ENCODE data around the gene SMTNL2. TPM values are rescaled to one million over a fixed set of nuclear protein-coding genes. Genes with fewer than 3 reads are reported as not detected.

The SMTNL2 gene
- total RNA-seq, 1 donor: not detected

DNA sequence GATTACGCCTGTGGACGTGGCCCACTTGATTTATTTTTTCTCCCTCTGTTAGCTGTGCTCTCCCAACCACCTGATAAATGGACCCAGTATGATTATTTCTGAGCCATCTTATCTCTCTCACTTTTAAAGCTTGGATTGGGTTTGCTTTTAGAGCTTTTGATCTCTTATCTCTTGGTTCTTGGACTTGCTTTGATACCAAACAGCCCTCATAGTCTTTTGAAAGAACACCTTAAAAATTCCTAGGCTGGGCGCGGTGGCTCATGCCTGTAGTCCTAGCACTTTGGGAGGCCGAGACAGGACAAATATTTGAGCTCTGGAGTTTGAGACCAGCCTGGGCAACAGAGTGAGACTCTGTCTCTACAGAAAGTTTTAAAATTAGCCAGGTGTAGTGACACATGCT, 25.8 kb downstream of the SMTNL2 start:
- H3K4me3 ChIP-seq (ENCODE audit: insufficient read depth, low read length): no peak overlapping the region
- peaks cover 8% of the 10 kb centered on the region for H3K4me1 ChIP-seq (ENCODE audit: insufficient read depth, low read length)
- H4K20me1 ChIP-seq (ENCODE audit: insufficient read depth, low read length): no peaks in the 10 kb centered on the region
- no peaks in the 10 kb centered on the region for H3K79me2 ChIP-seq (ENCODE audit: insufficient read depth, low read length)
- no peaks in the 10 kb centered on the region for H3K36me3 ChIP-seq (ENCODE audit: insufficient read depth, low read length)
- no peak overlapping the region for H3K4me2 ChIP-seq (ENCODE audit: insufficient read depth, low read length)
- H3K9me3 ChIP-seq (ENCODE audit: low read depth, low read length): no peaks in the 10 kb centered on the region
- peak; percentile 59 for DNase-seq (ENCODE audit: insufficient read length, low spot score, missing footprints)
- no peak overlapping the region for H3K27ac ChIP-seq (ENCODE audit: low read depth, low read length)
- TF ChIP-seq, protein P1, sequence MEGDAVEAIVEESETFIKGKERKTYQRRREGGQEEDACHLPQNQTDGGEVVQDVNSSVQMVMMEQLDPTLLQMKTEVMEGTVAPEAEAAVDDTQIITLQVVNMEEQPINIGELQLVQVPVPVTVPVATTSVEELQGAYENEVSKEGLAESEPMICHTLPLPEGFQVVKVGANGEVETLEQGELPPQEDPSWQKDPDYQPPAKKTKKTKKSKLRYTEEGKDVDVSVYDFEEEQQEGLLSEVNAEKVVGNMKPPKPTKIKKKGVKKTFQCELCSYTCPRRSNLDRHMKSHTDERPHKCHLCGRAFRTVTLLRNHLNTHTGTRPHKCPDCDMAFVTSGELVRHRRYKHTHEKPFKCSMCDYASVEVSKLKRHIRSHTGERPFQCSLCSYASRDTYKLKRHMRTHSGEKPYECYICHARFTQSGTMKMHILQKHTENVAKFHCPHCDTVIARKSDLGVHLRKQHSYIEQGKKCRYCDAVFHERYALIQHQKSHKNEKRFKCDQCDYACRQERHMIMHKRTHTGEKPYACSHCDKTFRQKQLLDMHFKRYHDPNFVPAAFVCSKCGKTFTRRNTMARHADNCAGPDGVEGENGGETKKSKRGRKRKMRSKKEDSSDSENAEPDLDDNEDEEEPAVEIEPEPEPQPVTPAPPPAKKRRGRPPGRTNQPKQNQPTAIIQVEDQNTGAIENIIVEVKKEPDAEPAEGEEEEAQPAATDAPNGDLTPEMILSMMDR (IDR thresholded peaks at IDR 0.05; ENCODE audit: extremely low read depth, low read depth, low read length): no peak
- peaks cover 23% of the 10 kb centered on the region for H3K27me3 ChIP-seq (ENCODE audit: insufficient read depth, low read length)
- no peak overlapping the region for H2AFZ ChIP-seq (ENCODE audit: low read length)

DNA sequence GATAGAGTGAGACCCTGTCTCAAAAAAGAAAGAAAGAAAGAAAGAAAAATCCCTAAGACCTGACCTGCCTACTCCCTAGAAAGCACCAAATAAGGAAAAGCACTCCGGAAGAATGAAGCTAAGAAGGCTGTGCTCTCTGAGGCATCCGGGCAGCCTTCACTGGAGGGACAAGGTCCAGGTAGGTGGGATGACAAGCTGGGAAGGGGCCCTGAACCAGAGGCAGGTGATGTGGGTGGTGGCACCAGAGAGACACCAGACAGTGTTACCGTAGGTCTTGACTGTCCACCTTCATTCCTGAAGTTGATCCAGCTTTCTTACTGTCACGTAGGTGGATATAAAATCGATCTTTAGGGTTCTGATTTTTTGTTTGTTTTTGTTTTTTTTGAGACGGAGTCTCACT, 26.3 kb downstream of the SMTNL2 start:
- no peak overlapping the region for H3K4me2 ChIP-seq (ENCODE audit: insufficient read depth, low read length)
- H3K36me3 ChIP-seq (ENCODE audit: insufficient read depth, low read length): no peaks in the 10 kb centered on the region
- no peaks in the 10 kb centered on the region for H3K79me2 ChIP-seq (ENCODE audit: insufficient read depth, low read length)
- H4K20me1 ChIP-seq (ENCODE audit: insufficient read depth, low read length): no peaks in the 10 kb centered on the region
- H3K4me3 ChIP-seq (ENCODE audit: insufficient read depth, low read length): no peak overlapping the region
- no peaks in the 10 kb centered on the region for H3K9me3 ChIP-seq (ENCODE audit: low read depth, low read length)
- DNase-seq (ENCODE audit: insufficient read length, low spot score, missing footprints): peak; percentile 69
- H2AFZ ChIP-seq (ENCODE audit: low read length): no peak overlapping the region
- peaks cover 8% of the 10 kb centered on the region for H3K4me1 ChIP-seq (ENCODE audit: insufficient read depth, low read length)
- H3K27me3 ChIP-seq (ENCODE audit: insufficient read depth, low read length): peaks cover 23% of the 10 kb centered on the region
- TF ChIP-seq, protein P1 (IDR thresholded peaks at IDR 0.05; ENCODE audit: extremely low read depth, low read depth, low read length): no peak
- H3K27ac ChIP-seq (ENCODE audit: low read depth, low read length): no peak overlapping the region

DNA sequence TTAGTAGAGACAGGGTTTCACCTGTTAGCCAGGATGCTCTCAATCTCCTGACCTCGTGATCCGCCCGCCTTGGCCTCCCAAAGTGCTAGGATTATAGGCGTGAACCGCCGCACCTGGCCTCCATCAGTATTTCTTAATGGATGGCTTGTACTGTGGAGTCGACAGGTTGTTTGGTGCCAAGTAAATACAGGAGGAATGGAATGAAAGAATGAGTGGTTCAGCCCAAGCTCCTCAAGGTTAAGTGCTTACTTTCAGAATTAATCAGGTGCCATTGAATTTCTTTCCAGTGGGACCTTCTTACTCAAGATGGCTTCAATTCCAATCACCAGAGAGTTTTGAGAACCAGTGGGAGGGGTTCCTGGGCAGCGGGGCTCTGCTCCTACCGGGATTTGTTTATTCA, 32.1 kb downstream of the SMTNL2 start:
- TF ChIP-seq, protein P1 (IDR thresholded peaks at IDR 0.05; ENCODE audit: extremely low read depth, low read depth, low read length): no peak
- H3K4me3 ChIP-seq (ENCODE audit: insufficient read depth, low read length): no peak overlapping the region
- no peak for DNase-seq (ENCODE audit: insufficient read length, low spot score, missing footprints)
- H2AFZ ChIP-seq (ENCODE audit: low read length): no peak overlapping the region
- H3K79me2 ChIP-seq (ENCODE audit: insufficient read depth, low read length): no peaks in the 10 kb centered on the region
- no peaks in the 10 kb centered on the region for H3K36me3 ChIP-seq (ENCODE audit: insufficient read depth, low read length)
- no peaks in the 10 kb centered on the region for H4K20me1 ChIP-seq (ENCODE audit: insufficient read depth, low read length)
- H3K4me1 ChIP-seq (ENCODE audit: insufficient read depth, low read length): no peaks in the 10 kb centered on the region
- no peaks in the 10 kb centered on the region for H3K9me3 ChIP-seq (ENCODE audit: low read depth, low read length)
- peaks cover 21% of the 10 kb centered on the region for H3K27me3 ChIP-seq (ENCODE audit: insufficient read depth, low read length)
- H3K4me2 ChIP-seq (ENCODE audit: insufficient read depth, low read length): no peak overlapping the region
- no peak overlapping the region for H3K27ac ChIP-seq (ENCODE audit: low read depth, low read length)

DNA sequence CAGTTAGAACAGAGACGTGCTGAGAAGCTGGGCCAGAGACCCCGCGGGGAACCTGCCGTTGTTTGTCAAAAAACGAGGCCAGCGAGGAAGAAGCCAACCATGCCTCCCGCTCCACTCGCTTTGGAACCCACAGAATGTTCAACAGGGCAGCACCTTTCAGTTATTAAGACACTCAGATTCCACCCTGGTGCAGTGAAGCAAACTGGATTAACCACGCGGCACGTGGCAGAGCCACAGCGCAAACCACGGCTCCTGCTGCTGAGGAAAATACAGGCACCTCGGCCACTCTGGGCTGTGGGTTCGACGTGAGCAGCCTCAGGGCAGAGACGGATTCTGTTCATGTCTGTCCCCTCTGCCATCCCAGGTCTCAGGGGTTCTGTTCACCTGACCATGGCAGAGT, 32.8 kb downstream of the SMTNL2 start:
- no peaks in the 10 kb centered on the region for H3K36me3 ChIP-seq (ENCODE audit: insufficient read depth, low read length)
- no peak overlapping the region for H2AFZ ChIP-seq (ENCODE audit: low read length)
- DNase-seq (ENCODE audit: insufficient read length, low spot score, missing footprints): no peak
- no peaks in the 10 kb centered on the region for H3K9me3 ChIP-seq (ENCODE audit: low read depth, low read length)
- no peak overlapping the region for H3K27ac ChIP-seq (ENCODE audit: low read depth, low read length)
- H3K4me2 ChIP-seq (ENCODE audit: insufficient read depth, low read length): no peak overlapping the region
- TF ChIP-seq, protein P1 (IDR thresholded peaks at IDR 0.05; ENCODE audit: extremely low read depth, low read depth, low read length): no peak
- no peaks in the 10 kb centered on the region for H3K79me2 ChIP-seq (ENCODE audit: insufficient read depth, low read length)
- H3K4me1 ChIP-seq (ENCODE audit: insufficient read depth, low read length): no peaks in the 10 kb centered on the region
- no peaks in the 10 kb centered on the region for H4K20me1 ChIP-seq (ENCODE audit: insufficient read depth, low read length)
- peaks cover 21% of the 10 kb centered on the region for H3K27me3 ChIP-seq (ENCODE audit: insufficient read depth, low read length)
- no peak overlapping the region for H3K4me3 ChIP-seq (ENCODE audit: insufficient read depth, low read length)

All from osteoblast (primary cell).